Gastrocnemius medialis (tissue), 4 donors: Measurements from ENCODE around the gene TSR3. TPM values are rescaled to one million over a fixed set of nuclear protein-coding genes. Genes with fewer than 3 reads are reported as not detected.
A peak's percentile ranks its signal among the peaks of the same experiment; 100 is the strongest.

Source experiments
- ATAC-seq, 2 donors: fragments of 150-250 bp; one replicate each; pipeline ENCODE4 v1.9.1; 2016
- DNase-seq, 2 donors: peaks; one replicate each; pipeline ENCODE4 v3.0.0-alpha.2; 2019
- H3K27ac ChIP-seq, 4 donors: fragments of 200-600 bp; sonication (generic); 1 replicate in 1 of 4; 2 replicates in 3 of 4; pipeline ENCODE4 v1.5.1; 2016 to 2018; ENCODE audit warnings: mild to moderate bottlenecking in 2 of 4, moderate library complexity in 1 of 4
- H3K27me3 ChIP-seq, 3 donors: fragments of 200-600 bp; sonication (generic) in 2 of 3; 1 replicate in 1 of 3; 2 replicates in 2 of 3; pipeline versions ENCODE4 v1.5.1 to v1.6.0; 2016 to 2019; ENCODE audit warnings: mild to moderate bottlenecking in 1 of 3, moderate library complexity in 1 of 3
- H3K36me3 ChIP-seq, 2 donors: fragments of 200-600 bp; sonication (generic) in 1 of 2; one replicate each; pipeline ENCODE4 v1.5.1; 2017 to 2018
- H3K4me1 ChIP-seq, 2 donors: fragments of 200-600 bp; sonication (generic) in 1 of 2; one replicate each; pipeline ENCODE4 v1.5.1; 2016 to 2017; ENCODE audit warnings: mild to moderate bottlenecking in 2 of 2
- H3K4me3 ChIP-seq, 4 donors: fragments of 200-600 bp; sonication (generic) in 3 of 4; 1 replicate in 1 of 4; 2 replicates in 3 of 4; pipeline ENCODE4 v1.5.1; 2016 to 2019; ENCODE audit warnings: mild to moderate bottlenecking in 2 of 4
- H3K9me3 ChIP-seq, 3 donors: fragments of 200-600 bp; sonication (generic) in 2 of 3; 1 replicate in 1 of 3; 2 replicates in 2 of 3; pipeline ENCODE4 v1.5.1; 2016 to 2019
- POLR2A ChIP-seq, 2 donors: fragments of 450-650 bp; IDR thresholded peaks; one replicate each; pipeline ENCODE4 v1.6.1; 2017; ENCODE audit warnings: antibody characterized with exemption in 2 of 2, mild to moderate bottlenecking in 2 of 2, moderate library complexity in 2 of 2
- in situ Hi-C, 4 donors: fragments of 200-750 bp; cut with MboI; loops; one replicate each; pipeline versions ENCODE4 v1.15.0 to v1.8.0; 2017; ENCODE audit warnings: low sequenced_read_pairs in 4 of 4
- intact Hi-C: fragments of 100-400 bp; cut with DNase I; formaldehyde crosslinking; loops from one replicate; pipeline ENCODE4 v1.15.1; 2023; ENCODE audit warnings: low total_unique reads
- total RNA-seq, 4 donors: library from RNA; depleted of rRNA; stranded (reverse); fragments of >200 nt; gene quantifications; one replicate each; pipeline versions ENCODE4 v1.1.0 to v1.2.3, GENCODE V29; 2016
- TF ChIP-seq, protein P1 (sequence below), 5 experiments: fragments of 450-650 bp in 3 of 5; fragments of 200-600 bp in 2 of 5; sonication (generic) in 2 of 5; IDR thresholded peaks in 4 of 5; conservative IDR thresholded peaks in 1 of 5; 1 replicate in 4 of 5; 2 replicates in 1 of 5; pipeline ENCODE4 v1.5.1; 2016 to 2019; ENCODE audit warnings: antibody characterized with exemption in 5 of 5, mild to moderate bottlenecking in 3 of 5, moderate library complexity in 3 of 5

Gene TSR3
- total RNA-seq, 4 donors from 2014 or later, result 63.3 to 103 (median 72.4) TPM

DNA sequence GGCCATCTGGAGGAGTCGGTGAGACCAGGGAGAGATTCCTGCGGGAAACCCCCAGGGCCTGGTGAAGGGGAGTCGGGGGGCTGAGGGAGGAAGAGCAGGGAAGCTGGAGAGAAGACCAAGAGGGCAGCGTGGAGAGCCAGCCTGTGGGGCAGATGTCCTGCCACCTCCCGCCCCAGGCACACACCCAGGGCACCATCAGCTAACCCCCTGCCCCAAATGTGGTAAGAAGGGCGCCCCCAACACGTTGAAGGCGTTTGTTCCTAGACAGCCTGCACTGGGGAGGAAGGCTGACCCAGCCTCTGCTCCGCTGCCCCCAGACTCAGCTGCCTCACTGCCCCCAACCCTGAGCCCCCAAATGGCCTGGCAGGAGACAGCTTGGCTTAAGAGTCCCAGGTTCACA, 16.9 kb downstream of the TSR3 start:
- intact Hi-C loops (no loop called here), in situ Hi-C loops (no loop called here)
- peaks cover 27 to 52% (median 47%) of the 10 kb centered on the region in 3 donors for H3K27me3 ChIP-seq
- H3K4me1 ChIP-seq, result peaks cover 0 to 4% of the 10 kb centered on the region in 2 donors
- peak overlapping the region in 1 of 4 donors; percentile 56 for H3K4me3 ChIP-seq
- DNase-seq, result no peak
- no peak for ATAC-seq
- TF ChIP-seq, protein P1, sequence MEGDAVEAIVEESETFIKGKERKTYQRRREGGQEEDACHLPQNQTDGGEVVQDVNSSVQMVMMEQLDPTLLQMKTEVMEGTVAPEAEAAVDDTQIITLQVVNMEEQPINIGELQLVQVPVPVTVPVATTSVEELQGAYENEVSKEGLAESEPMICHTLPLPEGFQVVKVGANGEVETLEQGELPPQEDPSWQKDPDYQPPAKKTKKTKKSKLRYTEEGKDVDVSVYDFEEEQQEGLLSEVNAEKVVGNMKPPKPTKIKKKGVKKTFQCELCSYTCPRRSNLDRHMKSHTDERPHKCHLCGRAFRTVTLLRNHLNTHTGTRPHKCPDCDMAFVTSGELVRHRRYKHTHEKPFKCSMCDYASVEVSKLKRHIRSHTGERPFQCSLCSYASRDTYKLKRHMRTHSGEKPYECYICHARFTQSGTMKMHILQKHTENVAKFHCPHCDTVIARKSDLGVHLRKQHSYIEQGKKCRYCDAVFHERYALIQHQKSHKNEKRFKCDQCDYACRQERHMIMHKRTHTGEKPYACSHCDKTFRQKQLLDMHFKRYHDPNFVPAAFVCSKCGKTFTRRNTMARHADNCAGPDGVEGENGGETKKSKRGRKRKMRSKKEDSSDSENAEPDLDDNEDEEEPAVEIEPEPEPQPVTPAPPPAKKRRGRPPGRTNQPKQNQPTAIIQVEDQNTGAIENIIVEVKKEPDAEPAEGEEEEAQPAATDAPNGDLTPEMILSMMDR (IDR thresholded peaks at IDR 0.05 in 4 of 5, conservative IDR thresholded peaks at IDR 0.05 in 1 of 5), result no peak
- no peaks in the 10 kb centered on the region for H3K9me3 ChIP-seq
- H3K27ac ChIP-seq, result no peak overlapping the region
- H3K36me3 ChIP-seq, result no peaks in the 10 kb centered on the region

DNA sequence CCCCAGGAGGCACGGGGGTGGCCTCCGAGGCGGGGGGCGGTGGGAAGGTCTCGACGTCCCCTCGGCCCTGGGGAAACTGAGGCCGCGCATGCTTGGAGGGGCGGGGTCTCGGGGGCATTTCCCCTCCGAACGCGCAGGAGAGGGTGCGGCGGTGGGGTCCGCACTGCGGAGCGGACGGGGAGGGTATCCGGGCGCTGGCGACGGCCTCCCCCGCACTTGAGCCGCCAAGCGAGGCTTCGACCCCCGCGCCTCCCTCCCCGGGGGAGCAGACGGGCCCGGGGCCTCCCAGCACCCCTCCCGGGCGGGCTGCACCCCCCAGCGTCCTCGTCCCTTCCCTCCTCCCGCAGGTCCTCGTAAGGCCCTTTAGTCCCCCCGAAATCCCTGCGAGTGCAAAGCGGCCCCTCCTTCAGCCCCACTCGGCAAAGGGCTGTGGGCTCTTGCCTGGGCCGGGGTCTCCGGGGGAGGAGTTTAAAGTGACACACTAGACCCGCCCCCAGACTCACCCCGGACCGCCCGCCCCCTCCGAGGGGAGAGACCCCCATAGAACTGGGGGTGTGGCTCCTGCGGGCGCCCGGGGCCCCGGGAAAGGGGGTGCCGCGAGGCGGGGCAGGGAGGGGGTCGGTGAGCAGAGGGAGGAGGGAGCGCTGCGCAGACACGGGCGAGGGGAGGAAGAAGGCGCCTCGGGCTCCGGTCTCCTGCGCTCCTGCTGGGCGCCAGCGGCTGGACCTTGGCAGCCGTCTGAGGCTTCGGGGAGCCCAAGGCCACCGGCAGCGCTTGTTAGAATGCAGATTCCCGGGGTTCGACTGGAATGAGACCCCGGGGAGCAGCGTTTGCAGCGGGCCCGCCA, 17.6 kb downstream of the TSR3 start:
- no peaks in the 10 kb centered on the region for H3K9me3 ChIP-seq
- no peak for TF ChIP-seq POLR2A (IDR thresholded peaks at IDR 0.05)
- TF ChIP-seq, protein P1 (IDR thresholded peaks at IDR 0.05 in 4 of 5, conservative IDR thresholded peaks at IDR 0.05 in 1 of 5), result no peak
- H3K4me3 ChIP-seq, result peak overlapping the region; percentile 26 to 56 (median 38)
- DNase-seq, result no peak
- ATAC-seq, result peak in 1 of 2 donors; percentile 13
- intact Hi-C loops (no loop called here), in situ Hi-C loops (no loop called here)
- H3K27ac ChIP-seq, result no peak overlapping the region
- no peaks in the 10 kb centered on the region for H3K36me3 ChIP-seq
- H3K4me1 ChIP-seq, result peaks cover 0 to 4% of the 10 kb centered on the region in 2 donors
- peaks cover 27 to 52% (median 47%) of the 10 kb centered on the region in 3 donors for H3K27me3 ChIP-seq

- intact Hi-C loops (no loop called here), in situ Hi-C loops (no loop called here)
- Histone ChIP-seq H3K4me1 (peaks cover 0 to 4% of the 10 kb centered on the region in 2 donors), H3K36me3 (no peaks in the 10 kb centered on the region), H3K27ac (peak within 1 kb of the TSS; percentile 4 to 56 (median 44)), H3K27me3 (peaks cover 27 to 52% (median 47%) of the 10 kb centered on the region in 3 donors), H3K4me3 (peak within 1 kb of the TSS; percentile 43 to 56 (median 46)), H3K9me3 (no peaks in the 10 kb centered on the region)
- ATAC-seq (peak in 1 of 2 donors; percentile 61), DNase-seq (no peak)
- TF ChIP-seq, protein P1 (IDR thresholded peaks at IDR 0.05 in 4 of 5, conservative IDR thresholded peaks at IDR 0.05 in 1 of 5), result no peak
- TF ChIP-seq POLR2A (IDR thresholded peaks at IDR 0.05), result peak in 1 of 2 donors; percentile 26
Observed at GRCh38 chr16:1333149-1333812, 18.4 kb downstream of the TSR3 start, which contains the start of gene BAIAP3. TSS of gene BAIAP3 (plus strand) at chr16:1333645. CDS start at chr16:1338550, 4,905 bp downstream.

DNA sequence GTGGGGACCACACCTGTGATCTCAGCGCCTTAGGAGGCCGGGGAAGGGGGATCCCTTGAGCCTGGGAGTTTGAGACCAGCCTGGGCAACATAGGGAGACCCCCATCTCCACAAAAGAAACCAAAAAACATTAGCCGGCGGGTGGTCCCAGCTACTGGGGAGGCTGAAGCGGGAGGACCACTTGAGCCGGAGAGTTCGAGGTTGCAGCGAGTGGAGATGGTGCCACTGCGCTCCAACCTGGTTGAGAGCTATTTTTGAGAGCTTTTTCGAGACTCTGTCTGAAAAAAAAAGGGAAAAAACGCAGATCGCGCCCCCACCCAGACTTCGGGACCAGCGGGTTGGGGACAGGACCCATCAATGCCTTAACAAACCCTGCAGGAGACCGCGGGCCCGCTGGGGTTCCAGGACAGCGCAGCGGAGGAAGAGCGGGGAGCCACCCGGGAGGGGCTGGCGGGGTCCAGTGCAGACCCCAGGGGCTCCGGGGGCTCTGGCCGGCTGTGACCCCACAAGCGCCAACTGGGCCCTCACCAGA, 19.0 kb downstream of the TSR3 start:
- peaks cover 0 to 4% of the 10 kb centered on the region in 2 donors for H3K4me1 ChIP-seq
- no peaks in the 10 kb centered on the region for H3K36me3 ChIP-seq
- in situ Hi-C loops (no loop called here), intact Hi-C loops (no loop called here)
- no peaks in the 10 kb centered on the region for H3K9me3 ChIP-seq
- peaks cover 27 to 52% (median 47%) of the 10 kb centered on the region in 3 donors for H3K27me3 ChIP-seq
- DNase-seq, result no peak
- peak overlapping the region; percentile 43 to 56 (median 46) for H3K4me3 ChIP-seq
- ATAC-seq, result no peak
- TF ChIP-seq POLR2A (IDR thresholded peaks at IDR 0.05), result no peak
- TF ChIP-seq, protein P1 (IDR thresholded peaks at IDR 0.05 in 4 of 5, conservative IDR thresholded peaks at IDR 0.05 in 1 of 5), result no peak
- peak overlapping the region; percentile 4 to 56 (median 44) for H3K27ac ChIP-seq
